GM12878 (cell line): ENCODE data around the gene CLDN19. TPM values are rescaled to one million over a fixed set of nuclear protein-coding genes. Genes with fewer than 3 reads are reported as not detected.

Source experiments
- ATAC-seq: fragments of 200-7000 bp; cut with Tn5 transposase; 3 replicates; pipeline ENCODE4 v1.9.1; 2020; ENCODE audit warnings: mild to moderate bottlenecking, moderate library complexity
- Bru-seq: library from RNA; stranded (reverse); fragments of 400-500 nt; gene quantifications from one replicate; lab custom pipeline; 2021; lab: Mats Ljungman, UMichigan
- BruChase-seq, 2 experiments: library from RNA; stranded (reverse); fragments of 400-500 nt; gene quantifications; one replicate each; lab custom pipeline; 2021; lab: Mats Ljungman, UMichigan
- BruUV-seq: library from RNA; stranded (reverse); fragments of 400-500 nt; replicated peaks from 2 replicates; lab custom pipeline; 2021; lab: Mats Ljungman, UMichigan
- CTCF ChIA-PET: fragments of 300-600 bp; sonication (Branson Sonifier 250); formaldehyde crosslinking; extraction: SDS; loops from one replicate; lab custom pipeline; 2021; ENCODE audit warnings: inconsistent platforms; lab: Yijun Ruan, JAX
- POLR2A ChIA-PET: fragments of 350-600 bp; formaldehyde crosslinking; extraction: SDS; loops from one replicate; lab custom pipeline; 2021; ENCODE audit warnings: inconsistent platforms; lab: Charles Lee
- RAD21 ChIA-PET: fragments of 300-600 bp; sonication (Branson Sonifier 250); formaldehyde crosslinking; loops from one replicate; lab custom pipeline; 2023; ENCODE audit warnings: antibody characterized with exemption; ENCODE audit not compliant: unreplicated experiment; lab: Charles Lee
- SMC1A ChIA-PET: fragments of 300-600 bp; sonication (Branson Sonifier 250); formaldehyde crosslinking; loops from one replicate; lab custom pipeline; 2023; ENCODE audit not compliant: unreplicated experiment, uncharacterized antibody; lab: Charles Lee
- DNase-seq: peaks from one replicate; pipeline ENCODE4 v3.0.0-alpha.2; 2011; ENCODE audit warnings: low read depth, low spot score
- FAIRE-seq: peaks from 3 replicates; lab custom pipeline; 2011; peaks lifted over from hg19 to GRCh38; lab: Jason Lieb, UNC
- H2AFZ ChIP-seq: 2 replicates; pipeline ENCODE4 v1.6.0; 2011; ENCODE audit warnings: low read depth, low read length, control low read depth; ENCODE audit not compliant: control insufficient read depth
- H3K27ac ChIP-seq: 2 replicates; pipeline ENCODE4 v1.5.1; 2011; ENCODE audit warnings: control low read depth; ENCODE audit not compliant: control insufficient read depth, insufficient read depth
- H3K27me3 ChIP-seq, 2 experiments: replicated peaks in 1 of 2; 2 replicates each; pipeline versions ENCODE4 v1.6.0 to v1.6.1; 2011; ENCODE audit warnings: low read length in 1 of 2; ENCODE audit not compliant: control insufficient read depth in 2 of 2, insufficient read depth in 2 of 2
- H3K36me3 ChIP-seq, 2 experiments: 2 replicates each; pipeline ENCODE4 v1.5.1; 2011; ENCODE audit warnings: low read length in 1 of 2; ENCODE audit not compliant: control insufficient read depth in 2 of 2, insufficient read depth in 2 of 2
- H3K4me1 ChIP-seq: 2 replicates; pipeline ENCODE4 v1.6.1; 2011; ENCODE audit warnings: mild to moderate bottlenecking, low read length, moderate library complexity, mixed read lengths; ENCODE audit not compliant: control insufficient read depth, insufficient read depth
- H3K4me2 ChIP-seq: 2 replicates; pipeline ENCODE4 v1.6.0; 2011; ENCODE audit warnings: control low read depth; ENCODE audit not compliant: control insufficient read depth, insufficient read depth
- H3K4me3 ChIP-seq: fragments of 200-600 bp; sonication (generic); 2 replicates; pipeline ENCODE4 v1.5.1; 2016
- H3K79me2 ChIP-seq: 2 replicates; pipeline ENCODE4 v1.6.0; 2011; ENCODE audit warnings: low read length; ENCODE audit not compliant: control insufficient read depth, insufficient read depth
- H3K9ac ChIP-seq: 2 replicates; pipeline ENCODE4 v1.8.0; 2011; ENCODE audit warnings: low read length, control low read depth, mixed read lengths; ENCODE audit not compliant: control insufficient read depth, insufficient read depth
- H3K9me3 ChIP-seq: replicated peaks from 3 replicates; pipeline ENCODE4 v1.5.1; 2011; ENCODE audit warnings: mild to moderate bottlenecking, low read length; ENCODE audit not compliant: control insufficient read depth, insufficient read depth
- H4K20me1 ChIP-seq: 2 replicates; pipeline ENCODE4 v1.6.0; 2011; ENCODE audit not compliant: control insufficient read depth, insufficient read depth
- CUX1 ChIP-seq: IDR thresholded peaks from 2 replicates; pipeline ENCODE4 v1.6.1; 2012; ENCODE audit warnings: improper control_type of control experiment, low read depth, low read length; ENCODE audit not compliant: insufficient replicate concordance
- NR2C1 ChIP-seq: fragments of 450-650 bp; IDR thresholded peaks from 2 replicates; pipeline ENCODE4 v1.6.1; 2017; ENCODE audit warnings: antibody characterized with exemption, mild to moderate bottlenecking, moderate library complexity
- NRF1 ChIP-seq: conservative IDR thresholded peaks from 2 replicates; pipeline ENCODE4 v1.6.1; 2011; ENCODE audit warnings: mild to moderate bottlenecking, low read depth, low read length, improper control_type of control experiment
- SUPT20H ChIP-seq: IDR thresholded peaks from 2 replicates; pipeline ENCODE4 v1.6.1; 2011; ENCODE audit warnings: low read depth, mild to moderate bottlenecking, low read length, moderate library complexity, borderline replicate concordance; ENCODE audit not compliant: control insufficient read depth
- ZBED1 ChIP-seq: IDR thresholded peaks from 2 replicates; pipeline ENCODE4 v1.6.1; 2016; ENCODE audit warnings: borderline replicate concordance
- WGBS: methylation state at CpG from one replicate; pipeline ENCODE4 v1.1.6; 2016; ENCODE audit warnings: low lambda C conversion rate; ENCODE audit not compliant: insufficient replicate concordance, insufficient coverage; ENCODE audit errors: missing lambda C conversion rate; 5-methylcytosine and 5-hydroxymethylcytosine counted together
- in situ Hi-C: fragments of 300-500 bp; cut with MboI; formaldehyde crosslinking; loops from 9 replicates; pipeline ENCODE4 v1.14.3; 2018; ENCODE audit warnings: mixed read lengths
- intact Hi-C: fragments of 100-400 bp; cut with micrococcal nuclease; formaldehyde crosslinking; loops from one replicate; pipeline ENCODE4 v1.14.2; 2022; ENCODE audit not compliant: unreplicated experiment
- long read RNA-seq, 2 experiments: library from polyadenylated mRNA; unstranded; transcript quantifications; one replicate each; pipeline ENCODE4 v2.0.0, GENCODE V29; 2019 to 2020
- polyA minus RNA-seq, 3 experiments: library from RNA; depleted of rRNA, polyadenylated mRNA; stranded (reverse); fragments of >200 nt; gene quantifications; 2 replicates each; pipeline ENCODE4 v1.2.3, GENCODE V29; 2011
- polyA plus RNA-seq, 11 experiments: library from polyadenylated mRNA; depleted of rRNA in 4 of 11; unstranded in 6 of 11; stranded (reverse) in 5 of 11; fragments of >200 nt; fragmentation: Nextera tagmentation in 4 of 11; fragmentation: Illumina TruSeq in 1 of 11; extraction: Ambion mirVana in 4 of 11; extraction: Trizol in 1 of 11; gene quantifications; 1 replicate in 1 of 11; 2 replicates in 10 of 11; pipeline versions ENCODE4 v1.2.1 to v1.2.3, GENCODE V29; 2011 to 2016; ENCODE audit warnings: inconsistent platforms in 2 of 11, missing spikeins in 2 of 11, low read depth in 1 of 11
- total RNA-seq, 4 experiments: library from RNA; depleted of rRNA in 3 of 4; stranded (reverse); fragments of >200 nt in 3 of 4; fragmentation: Illumina TruSeq in 1 of 4; extraction: Trizol in 1 of 4; gene quantifications; 2 replicates each; pipeline versions ENCODE4 v1.2.1 to v1.2.3, GENCODE V29; 2013 to 2021

Gene CLDN19
- total RNA-seq (2013; cell fraction: nucleolus; rRNA removed): not detected in 2 replicates
- total RNA-seq (2014; rRNA removed): not detected in 2 replicates
- total RNA-seq (2014; rRNA removed; fragmentation: Illumina TruSeq; extraction: Trizol): not detected in 2 replicates
- not detected in 2 replicates for total RNA-seq (2021)
- not detected for polyA plus RNA-seq (2011; ENCODE audit: low read depth)
- not detected in 2 replicates for polyA plus RNA-seq (2011; rRNA removed)
- polyA plus RNA-seq (2011; cell fraction: cytosol; rRNA removed): not detected in 2 replicates
- not detected in 2 replicates for polyA plus RNA-seq (2011; cell fraction: nucleus; rRNA removed)
- not detected in 2 replicates for polyA plus RNA-seq (2012)
- not detected in 2 replicates for polyA plus RNA-seq (2014; fragmentation: Illumina TruSeq; extraction: Trizol)
- not detected for polyA plus RNA-seq (2014; fragmentation: Nextera tagmentation; extraction: Ambion mirVana)
- not detected in 2 replicates for polyA plus RNA-seq (2014; rRNA removed)
- not detected for polyA plus RNA-seq (2016; fragmentation: Nextera tagmentation; extraction: Ambion mirVana)
- polyA minus RNA-seq (2011; rRNA and poly(A)+ RNA removed): 0.05 TPM in 1 of 2 replicates, not detected in the other
- polyA minus RNA-seq (2011; cell fraction: cytosol; rRNA and poly(A)+ RNA removed): not detected in 2 replicates
- polyA minus RNA-seq (2011; cell fraction: nucleus; rRNA and poly(A)+ RNA removed): not detected in 2 replicates
- Bru-seq, nascent RNA: not detected
- BruChase-seq, experiment 1, labeled RNA remaining after a 6-hour chase: not detected
- not detected for BruChase-seq, experiment 2, labeled RNA remaining after a 2-hour chase
- long read RNA-seq, experiment 1: 0 reads
- long read RNA-seq, experiment 2: 0 reads

GRCh38 chr1:42739753-42740700 lies at the start of gene CLDN19:
Gene CLDN19 (minus strand): TSS chr1:42740236. CDS start chr1:42740063, 173 bp downstream.
- BruUV-seq: no TSS peak
- TF ChIP-seq ZBED1 (no peak), CUX1 (no peak), NR2C1 (no peak), SUPT20H (no peak), NRF1 (no peak)

More at GRCh38 chr1:42739753-42740700, at the start of gene CLDN19:
- intact Hi-C loops (no loop called here), in situ Hi-C loops (loop anchor here (10.0 kb wide), 1 partner anchor 145 kb away; no protein-coding TSS in a partner anchor)
- H3K9ac ChIP-seq: no peak within 1 kb of the TSS
- H3K36me3 ChIP-seq: no peaks in the 10 kb centered on the region
- peaks cover 11% of the 10 kb centered on the region for H3K4me1 ChIP-seq
- no peak within 1 kb of the TSS for H3K4me2 ChIP-seq
- ChIA-PET RAD21 (no interaction called here), POLR2A (no interaction called here), CTCF (interaction anchor here (1.0 kb wide), 1 partner anchor 162 kb away, joined by 3 read pairs; no protein-coding TSS in a partner anchor), SMC1A (no interaction called here)
- no peak within 1 kb of the TSS for H2AFZ ChIP-seq
- no peaks in the 10 kb centered on the region for H4K20me1 ChIP-seq
- H3K27ac ChIP-seq: no peak within 1 kb of the TSS
- no peaks in the 10 kb centered on the region for H3K27me3 ChIP-seq
- 54% methylated on average over 25 of the region's 27 CpGs for WGBS
- ATAC-seq (no peak), FAIRE-seq (no peak), DNase-seq (no peak)
- H3K9me3 ChIP-seq: no peaks in the 10 kb centered on the region
- H3K4me3 ChIP-seq: no peak within 1 kb of the TSS
- H3K79me2 ChIP-seq: no peaks in the 10 kb centered on the region
